ENCODE measurements around the gene ADIPOQ.
"Not testable (repeated sequence)": the region's sequence is repeated elsewhere in the genome, so short reads cannot be mapped to it uniquely, and the experiment has no call there.

Gene ADIPOQ

DNA sequence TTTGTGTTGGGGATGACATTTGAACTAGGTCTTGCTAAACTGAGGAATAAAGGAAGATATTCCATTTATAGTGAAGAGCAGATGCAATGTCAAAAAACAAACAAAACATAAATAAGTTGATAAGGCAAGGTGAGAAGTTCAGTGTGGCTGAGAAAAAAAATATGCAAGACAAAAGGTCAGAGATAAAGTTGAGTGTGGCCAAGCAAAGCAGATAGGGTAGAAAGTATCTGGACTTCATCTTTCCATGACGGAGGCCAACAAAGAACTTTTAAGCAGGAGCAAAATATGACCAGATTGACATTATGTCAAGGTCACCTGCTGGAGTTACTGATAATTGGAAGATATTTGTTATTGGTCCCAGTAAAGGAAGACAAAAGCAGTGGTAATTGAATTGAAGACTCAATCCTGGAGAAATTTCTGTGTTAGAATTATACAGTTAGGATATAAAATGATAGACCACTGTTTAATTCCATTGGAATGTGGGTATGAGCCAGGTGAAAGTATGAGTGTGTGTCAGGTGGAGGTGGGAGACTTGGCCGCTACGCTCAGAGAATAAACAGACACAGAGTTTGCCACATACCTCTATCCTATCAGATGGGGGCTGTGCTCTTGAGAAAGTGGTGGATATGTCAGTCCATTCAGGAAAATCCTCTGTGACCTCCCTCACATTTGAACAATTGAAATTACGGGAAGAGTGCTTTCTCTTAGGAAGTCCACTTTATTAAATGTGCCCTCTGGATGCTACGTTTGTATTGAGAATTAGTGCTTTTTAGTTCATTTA, 28.1 kb downstream of the ADIPOQ start:
- DNase-seq (ENCODE audit: low spot score), result no peak

DNA sequence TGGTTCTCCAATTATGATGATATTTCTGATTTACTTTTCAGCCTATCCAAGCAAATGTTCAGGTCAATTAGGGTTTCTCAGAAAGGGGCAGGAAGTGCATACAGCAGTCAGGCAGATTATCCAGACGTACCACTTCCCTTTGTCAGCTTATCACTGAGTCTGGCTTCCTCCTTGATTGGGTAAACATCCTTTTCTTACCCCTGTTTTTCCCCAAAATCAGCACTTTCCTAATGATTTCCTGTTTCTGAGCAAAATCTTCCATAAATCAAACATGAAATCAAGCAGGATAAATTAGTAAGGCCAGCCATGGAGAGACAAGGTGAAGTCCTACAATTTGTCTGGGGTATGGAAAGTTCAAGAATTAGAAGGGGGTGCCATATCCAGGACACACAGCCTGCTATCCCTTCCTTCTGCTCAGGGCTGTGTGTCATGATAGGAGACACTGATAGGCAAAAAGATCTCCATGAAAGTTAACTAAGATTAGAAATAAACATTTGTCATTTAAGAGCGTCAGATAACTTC, 29.0 kb downstream of the ADIPOQ start:
- DNase-seq (ENCODE audit: low spot score), result no peak

DNA sequence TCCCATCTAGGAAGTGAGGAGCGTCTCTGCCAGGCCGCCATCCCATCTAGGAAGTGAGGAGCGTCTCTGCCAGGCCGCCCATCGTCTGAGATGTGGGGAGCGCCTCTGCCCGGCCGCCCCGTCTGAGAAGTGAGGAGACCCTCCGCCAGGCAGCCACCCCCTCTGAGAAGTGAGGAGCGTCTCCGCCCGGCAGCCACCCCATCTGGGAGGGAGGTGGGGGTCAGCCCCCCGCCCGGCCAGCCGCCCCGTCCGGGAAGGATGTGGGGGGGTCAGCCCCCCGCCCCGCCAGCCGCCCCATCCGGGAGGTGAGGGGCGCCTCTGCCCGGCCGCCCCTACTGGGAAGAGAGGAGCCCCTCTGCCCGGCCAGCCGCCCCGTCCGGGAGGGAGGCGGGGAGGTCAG, 31.3 kb downstream of the ADIPOQ start:
- not testable (repeated sequence) for DNase-seq (ENCODE audit: low spot score)

GRCh38 chr3:186874216-186874615, 31.7 kb downstream of the ADIPOQ start:
- DNase-seq (ENCODE audit: low spot score), result not testable (repeated sequence)

- not testable (repeated sequence) for DNase-seq (ENCODE audit: low spot score)
Measured at GRCh38 chr3:186874841-186875240, 32.3 kb downstream of the ADIPOQ start.

- DNase-seq (ENCODE audit: low spot score), result no peak
Measured at GRCh38 chr3:186875708-186876107, 33.2 kb downstream of the ADIPOQ start.

DNA sequence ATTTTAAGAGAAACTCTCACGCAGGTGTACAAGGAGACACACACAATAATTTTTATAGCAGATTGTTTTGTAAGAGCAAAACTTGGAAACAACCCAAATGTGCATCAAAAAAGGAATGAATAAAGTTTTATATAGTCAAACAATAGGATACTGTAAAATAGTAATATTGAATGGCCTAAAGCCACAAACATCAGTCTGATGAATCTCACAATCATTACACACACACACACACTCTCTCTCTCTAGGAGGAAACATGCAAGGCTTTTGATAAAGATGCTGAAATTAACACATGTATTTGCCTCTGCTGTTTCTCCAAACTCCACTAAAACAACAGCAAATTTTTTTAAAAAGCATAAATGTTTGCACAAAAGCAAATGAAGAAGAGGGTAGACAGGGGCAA, 37.3 kb downstream of the ADIPOQ start:
- no peak for DNase-seq (ENCODE audit: low spot score)

DNA sequence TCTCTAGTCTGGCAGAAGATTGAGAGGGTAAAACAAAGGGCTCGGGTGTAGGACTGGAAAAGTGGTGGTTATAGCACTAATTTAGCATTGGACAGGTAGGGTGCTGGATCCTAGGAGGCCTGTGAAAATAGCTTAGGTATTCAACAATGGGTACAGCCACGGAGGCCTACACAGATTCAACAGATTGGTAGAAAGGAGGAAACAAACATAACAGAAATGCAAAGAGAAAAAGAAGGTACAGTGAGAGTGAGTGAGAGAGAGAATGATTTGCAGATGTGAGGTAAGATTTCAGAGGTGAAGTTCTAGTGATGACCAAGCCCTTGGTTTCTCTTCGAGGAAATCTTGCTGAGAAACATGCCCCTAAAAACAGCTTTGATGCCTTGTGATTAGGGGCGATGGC, 37.9 kb downstream of the ADIPOQ start:
- DNase-seq (ENCODE audit: low spot score), result no peak

GRCh38 chr3:186882150-186882524, 39.6 kb downstream of the ADIPOQ start:
- DNase-seq (ENCODE audit: low spot score), result no peak

DNA sequence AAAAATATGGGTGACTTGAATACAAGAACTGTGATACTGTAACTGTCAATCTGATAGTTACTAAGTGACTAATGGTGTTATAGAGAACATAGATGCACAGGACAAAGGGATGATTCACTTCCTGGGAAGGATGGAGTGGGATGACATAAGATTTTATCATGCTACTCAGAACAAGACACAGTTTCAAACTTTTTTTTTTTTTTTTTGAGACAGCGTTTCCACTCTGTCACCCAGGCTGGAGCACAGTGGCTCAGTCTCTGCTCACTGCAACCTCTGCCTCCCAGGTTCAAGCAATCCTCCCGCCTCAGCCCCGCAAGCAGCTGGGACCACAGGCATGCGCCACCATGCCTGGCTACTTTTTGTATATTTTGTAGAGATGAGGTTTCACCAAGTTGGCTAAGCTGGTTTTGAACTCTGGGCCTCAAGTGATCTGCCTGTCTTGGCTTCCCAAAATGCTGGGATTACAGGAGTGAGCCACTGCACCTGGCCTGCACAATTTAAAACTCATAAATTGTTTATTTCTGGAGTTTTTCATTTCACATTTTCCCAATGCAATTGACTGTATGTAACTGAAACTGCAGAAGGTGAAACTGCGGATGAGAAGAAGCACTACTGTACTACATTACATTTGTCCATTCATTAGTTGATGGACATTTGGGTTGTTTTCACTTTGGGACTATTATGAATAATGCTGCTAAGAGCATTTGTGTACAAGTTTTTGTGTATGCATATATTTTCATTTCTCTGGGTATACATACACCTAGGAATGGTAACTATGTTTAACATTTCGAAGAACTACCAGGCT, 40.6 kb downstream of the ADIPOQ start:
- no peak for DNase-seq (ENCODE audit: low spot score)

DNA sequence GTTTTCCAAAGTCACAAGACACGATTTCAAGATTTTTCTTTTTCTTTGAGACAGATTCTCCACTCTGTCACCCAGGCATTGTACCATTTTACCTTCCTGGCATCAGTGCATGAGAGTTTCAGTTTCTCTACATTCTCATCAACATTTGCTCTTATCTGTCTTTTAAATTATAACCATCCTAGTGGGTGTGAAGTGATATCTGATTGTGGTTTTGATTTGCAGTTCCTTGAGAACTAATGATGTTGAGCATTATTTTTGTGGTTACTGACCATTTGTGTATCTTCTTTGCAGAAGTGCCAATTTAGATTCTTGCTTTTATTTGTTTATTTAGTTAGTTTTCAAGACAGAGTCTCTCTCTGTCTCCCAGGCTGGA, 41.2 kb downstream of the ADIPOQ start:
- DNase-seq (ENCODE audit: low spot score), result no peak

DNA sequence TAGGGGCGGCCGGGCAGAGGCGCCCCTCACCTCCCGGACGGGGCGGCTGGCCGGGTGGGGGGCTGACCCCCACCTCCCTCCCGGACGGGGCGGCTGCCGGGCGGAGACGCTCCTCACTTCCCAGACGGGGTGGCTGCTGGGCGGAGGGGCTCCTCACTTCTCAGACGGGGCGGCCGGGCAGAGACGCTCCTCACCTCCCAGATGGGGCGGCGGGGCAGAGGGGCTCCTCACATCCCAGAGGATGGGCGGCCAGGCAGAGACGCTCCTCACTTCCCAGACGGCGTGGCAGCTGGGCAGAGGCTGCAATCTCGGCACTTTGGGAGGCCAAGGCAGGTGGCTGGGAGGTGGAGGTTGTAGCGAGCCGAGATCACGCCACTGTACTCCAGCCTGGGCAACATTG, 42.4 kb downstream of the ADIPOQ start:
- not testable (repeated sequence) for DNase-seq (ENCODE audit: low spot score)

- DNase-seq (ENCODE audit: low spot score), result no peak
Measured at GRCh38 chr3:186886202-186886981, 43.9 kb downstream of the ADIPOQ start.

DNA sequence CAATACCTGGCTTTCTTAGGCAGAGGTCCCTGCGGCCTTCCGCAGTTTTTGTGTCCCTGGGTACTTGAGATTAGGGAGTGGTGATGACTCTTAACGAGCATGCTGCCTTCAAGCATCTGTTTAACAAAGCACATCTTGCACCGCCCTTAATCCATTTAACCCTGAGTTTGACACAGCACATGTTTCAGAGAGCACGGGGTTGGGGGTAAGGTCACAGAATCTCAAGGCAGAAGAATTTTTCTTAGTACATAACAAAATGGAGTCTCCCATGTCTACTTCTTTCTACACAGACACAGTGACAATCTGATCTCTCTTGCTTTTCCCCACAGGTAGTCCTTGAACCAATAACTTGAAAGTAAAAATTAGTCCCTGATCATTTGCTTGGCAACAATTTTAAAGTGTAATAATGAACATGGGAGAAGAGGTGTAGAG, 45.0 kb downstream of the ADIPOQ start:
- not testable (repeated sequence) for DNase-seq (ENCODE audit: low spot score)

- DNase-seq (ENCODE audit: low spot score), result no peak
Measured at GRCh38 chr3:186888569-186888968, 46.1 kb downstream of the ADIPOQ start.

- DNase-seq (ENCODE audit: low spot score), result not testable (repeated sequence)
Measured at GRCh38 chr3:186889698-186890097, 47.2 kb downstream of the ADIPOQ start.

- no peak for DNase-seq (ENCODE audit: low spot score)
Measured at GRCh38 chr3:186890911-186891310, 48.4 kb downstream of the ADIPOQ start.

DNA sequence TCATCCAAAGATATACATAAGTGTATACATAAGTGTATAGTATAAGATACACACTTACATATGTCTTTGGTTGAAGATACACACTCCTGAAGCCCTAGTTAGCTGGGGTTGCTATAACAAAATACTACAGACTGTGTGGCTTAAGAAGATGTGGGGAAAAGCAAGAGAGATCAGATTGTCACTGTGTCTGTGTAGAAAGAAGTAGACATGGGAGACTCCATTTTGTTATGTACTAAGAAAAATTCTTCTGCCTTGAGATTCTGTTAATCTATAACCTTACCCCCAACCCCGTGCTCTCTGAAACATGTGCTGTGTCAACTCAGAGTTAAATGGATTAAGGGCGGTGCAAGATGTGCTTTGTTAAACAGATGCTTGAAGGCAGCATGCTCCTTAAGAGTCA, 50.6 kb downstream of the ADIPOQ start:
- DNase-seq (ENCODE audit: low spot score), result not testable (repeated sequence)

DNA sequence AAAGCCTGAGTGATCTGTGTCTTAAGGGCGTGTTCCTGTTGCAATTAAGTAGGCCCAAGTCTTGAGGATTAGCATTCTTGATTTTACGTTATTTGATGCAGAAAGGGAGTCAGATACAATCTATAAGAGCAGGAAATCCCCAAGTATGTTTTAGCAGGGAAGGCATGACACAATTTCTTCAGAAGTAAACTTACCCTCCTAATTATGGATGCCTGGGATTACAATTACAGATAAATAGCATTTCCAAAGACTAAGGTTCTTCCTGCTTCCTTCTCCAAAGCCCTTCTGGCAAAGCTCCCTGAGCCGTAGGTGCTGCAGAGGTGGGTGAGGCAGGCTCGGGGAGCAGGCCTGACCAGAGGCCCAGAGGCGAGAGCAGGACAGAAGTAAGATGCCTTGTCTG, 52.9 kb downstream of the ADIPOQ start:
- DNase-seq (ENCODE audit: low spot score), result no peak

DNA sequence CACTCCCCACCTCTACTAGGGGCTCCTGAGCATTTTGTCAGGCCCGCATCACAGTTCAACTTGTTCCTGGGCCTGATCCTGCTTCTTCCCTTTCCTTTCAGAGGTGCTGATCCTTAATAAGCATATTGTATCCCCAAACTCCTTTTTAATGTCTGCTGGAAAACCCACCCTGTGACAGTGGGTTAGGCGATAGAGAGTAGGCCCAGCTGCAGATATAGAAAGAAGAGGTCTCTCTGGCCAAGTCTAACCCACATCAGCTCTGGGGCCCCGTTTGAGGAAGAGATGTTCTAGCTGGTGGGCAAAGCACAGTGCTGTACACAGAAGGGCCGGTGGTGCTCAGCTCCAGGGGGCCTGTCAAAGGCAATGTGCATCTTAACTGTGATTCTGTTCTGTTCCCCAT, 53.5 kb downstream of the ADIPOQ start:
- no peak for DNase-seq (ENCODE audit: low spot score)

DNA sequence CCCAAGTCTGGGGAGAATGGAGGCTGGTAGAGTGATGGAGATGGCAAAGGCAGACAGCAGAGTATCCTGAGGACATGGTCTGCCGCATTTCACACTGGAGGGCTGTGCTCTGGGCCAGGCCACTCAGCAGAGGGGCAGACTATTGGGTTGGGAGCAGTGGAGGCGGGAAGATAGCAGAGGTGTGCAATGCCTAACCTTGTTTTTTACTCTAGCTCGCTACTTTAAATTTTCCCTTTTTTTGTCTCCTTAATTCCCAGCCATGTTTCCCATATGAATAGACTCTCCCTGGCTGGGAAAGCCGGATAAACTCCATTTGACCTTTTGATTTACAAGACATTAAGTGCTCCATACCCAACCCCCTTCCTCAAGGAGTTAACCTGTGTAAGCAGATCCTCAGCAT, 54.4 kb downstream of the ADIPOQ start:
- no peak for DNase-seq (ENCODE audit: low spot score)

- DNase-seq (ENCODE audit: low spot score), result no peak
Measured at GRCh38 chr3:186901135-186901734, 58.7 kb downstream of the ADIPOQ start.
